Activated CD8-positive, alpha-beta T cell treated with anti-CD3 and anti-CD28 coated beads, Interleukin-2, amount 10 ng/mL, durations not matched to agents 7 days and 5 days (primary cell): ENCODE results near the gene CNGB1. TPM values are rescaled to one million over a fixed set of nuclear protein-coding genes. Genes with fewer than 3 reads are reported as not detected.
"Not testable (repeated sequence)": the region's sequence is repeated elsewhere in the genome, so short reads cannot be mapped to it uniquely, and the experiment has no call there.

Experiments used
- ATAC-seq: fragments of 150-1000 bp; cut with Tn5 transposase; one replicate; pipeline ENCODE4 v1.10.0; 2021; ENCODE audit warnings: moderate library complexity
- CTCF ChIA-PET: fragments of 350-600 bp; sonication (Branson Sonifier 250); formaldehyde crosslinking; loops from one replicate; lab custom pipeline; 2021; ENCODE audit warnings: antibody characterized with exemption; lab: Charles Lee
- POLR2A ChIA-PET: fragments of 350-600 bp; sonication (Branson Sonifier 250); formaldehyde crosslinking; loops from one replicate; lab custom pipeline; 2021; ENCODE audit warnings: antibody characterized with exemption; lab: Charles Lee
- DNase-seq: peaks from one replicate; pipeline ENCODE4 v3.0.0-alpha.2; 2020
- H3K27ac Mint-ChIP-seq: one replicate; pipeline ENCODE4 v1.8.0; 2021; ENCODE audit warnings: mild to moderate bottlenecking, mixed read lengths
- H3K27me3 Mint-ChIP-seq: one replicate; pipeline ENCODE4 v1.8.0; 2021; ENCODE audit warnings: low read depth, mixed read lengths
- H3K36me3 Mint-ChIP-seq: one replicate; pipeline ENCODE4 v1.8.0; 2021; ENCODE audit warnings: low read depth, mixed read lengths
- H3K4me1 Mint-ChIP-seq: one replicate; pipeline ENCODE4 v1.8.0; 2021; ENCODE audit warnings: low read depth, mixed read lengths
- H3K4me3 Mint-ChIP-seq: one replicate; pipeline ENCODE4 v1.8.0; 2021; ENCODE audit warnings: mild to moderate bottlenecking, mixed read lengths
- H3K9me3 Mint-ChIP-seq: one replicate; pipeline ENCODE4 v1.8.0; 2022; ENCODE audit warnings: mixed read lengths; ENCODE audit not compliant: insufficient read depth
- total RNA-seq, 2 experiments: library from RNA; stranded (reverse); gene quantifications; one replicate each; pipeline ENCODE4 v1.2.3, GENCODE V29; 2021

Gene CNGB1
- total RNA-seq, 2 experiments from 2014 or later = not detected

- ATAC-seq = no peak
- Mint-ChIP-seq H3K4me3 (no peak overlapping the region), H3K27me3 (peaks cover 8% of the 10 kb centered on the region), H3K27ac (no peak overlapping the region), H3K4me1 (no peaks in the 10 kb centered on the region), H3K9me3 (no peaks in the 10 kb centered on the region), H3K36me3 (no peaks in the 10 kb centered on the region)
- ChIA-PET CTCF (no interaction called here), POLR2A (no interaction called here)
- DNase-seq = no peak
Observed at GRCh38 chr16:57852189-57852588, 118.7 kb downstream of the CNGB1 start.

- H3K27me3 Mint-ChIP-seq = no peaks in the 10 kb centered on the region
- no peaks in the 10 kb centered on the region for H3K4me1 Mint-ChIP-seq
- ATAC-seq (no peak), DNase-seq (no peak)
- H3K36me3 Mint-ChIP-seq = no peaks in the 10 kb centered on the region
- H3K4me3 Mint-ChIP-seq = no peak overlapping the region
- POLR2A ChIA-PET = no interaction called here
- CTCF ChIA-PET = interaction anchor here (0.9 kb wide), 1 partner anchor 91 kb away, joined by 3 read pairs; no protein-coding TSS in a partner anchor
- H3K27ac Mint-ChIP-seq = no peak overlapping the region
- no peaks in the 10 kb centered on the region for H3K9me3 Mint-ChIP-seq
Observed at GRCh38 chr16:57848181-57848580, 122.7 kb downstream of the CNGB1 start.

GRCh38 chr16:57846931-57847330 lies 124.0 kb downstream of the CNGB1 start:
- H3K27ac Mint-ChIP-seq, DNase-seq, ATAC-seq, H3K36me3 Mint-ChIP-seq, POLR2A ChIA-PET, H3K4me3 Mint-ChIP-seq, CTCF ChIA-PET, H3K4me1 Mint-ChIP-seq, H3K9me3 Mint-ChIP-seq, H3K27me3 Mint-ChIP-seq: not testable (repeated sequence)

GRCh38 chr16:57846078-57846697 lies 124.7 kb downstream of the CNGB1 start:
- ChIA-PET CTCF (no interaction called here), POLR2A (no interaction called here)
- H3K36me3 Mint-ChIP-seq = no peaks in the 10 kb centered on the region
- no peak overlapping the region for H3K27ac Mint-ChIP-seq
- no peaks in the 10 kb centered on the region for H3K27me3 Mint-ChIP-seq
- ATAC-seq (no peak), DNase-seq (no peak)
- H3K9me3 Mint-ChIP-seq = no peaks in the 10 kb centered on the region
- H3K4me1 Mint-ChIP-seq = no peaks in the 10 kb centered on the region
- H3K4me3 Mint-ChIP-seq = no peak overlapping the region

GRCh38 chr16:57845115-57845514 lies 125.8 kb downstream of the CNGB1 start:
- Mint-ChIP-seq H3K27ac (no peak overlapping the region), H3K4me3 (no peak overlapping the region), H3K36me3 (no peaks in the 10 kb centered on the region), H3K27me3 (no peaks in the 10 kb centered on the region), H3K9me3 (no peaks in the 10 kb centered on the region), H3K4me1 (no peaks in the 10 kb centered on the region)
- no peak for DNase-seq
- ChIA-PET POLR2A (no interaction called here), CTCF (no interaction called here)
- ATAC-seq = no peak

- no peaks in the 10 kb centered on the region for H3K27me3 Mint-ChIP-seq
- H3K4me3 Mint-ChIP-seq = no peak overlapping the region
- DNase-seq = no peak
- H3K4me1 Mint-ChIP-seq = no peaks in the 10 kb centered on the region
- no peak overlapping the region for H3K27ac Mint-ChIP-seq
- POLR2A ChIA-PET = no interaction called here
- H3K9me3 Mint-ChIP-seq = no peaks in the 10 kb centered on the region
- CTCF ChIA-PET = no interaction called here
- H3K36me3 Mint-ChIP-seq = no peaks in the 10 kb centered on the region
- ATAC-seq = no peak
Observed at GRCh38 chr16:57844416-57845030, 126.4 kb downstream of the CNGB1 start.

- DNase-seq (no peak), ATAC-seq (no peak)
- ChIA-PET POLR2A (no interaction called here), CTCF (no interaction called here)
- Mint-ChIP-seq H3K27ac (no peak overlapping the region), H3K4me3 (no peak overlapping the region), H3K27me3 (no peaks in the 10 kb centered on the region), H3K36me3 (no peaks in the 10 kb centered on the region), H3K9me3 (no peaks in the 10 kb centered on the region), H3K4me1 (no peaks in the 10 kb centered on the region)
Observed at GRCh38 chr16:57843400-57843799, 127.5 kb downstream of the CNGB1 start.

- H3K4me3 Mint-ChIP-seq = no peak overlapping the region
- no peak overlapping the region for H3K27ac Mint-ChIP-seq
- no peaks in the 10 kb centered on the region for H3K4me1 Mint-ChIP-seq
- no peak for DNase-seq
- H3K27me3 Mint-ChIP-seq = no peaks in the 10 kb centered on the region
- ChIA-PET POLR2A (no interaction called here), CTCF (no interaction called here)
- no peak for ATAC-seq
- no peaks in the 10 kb centered on the region for H3K36me3 Mint-ChIP-seq
- H3K9me3 Mint-ChIP-seq = no peaks in the 10 kb centered on the region
Observed at GRCh38 chr16:57842601-57843000, 128.3 kb downstream of the CNGB1 start.

GRCh38 chr16:57840833-57841232 lies 130.1 kb downstream of the CNGB1 start:
- H3K36me3 Mint-ChIP-seq = no peaks in the 10 kb centered on the region
- POLR2A ChIA-PET = interaction anchor here (0.6 kb wide), 1 partner anchor 37 kb away, joined by 3 read pairs; no protein-coding TSS in a partner anchor
- CTCF ChIA-PET = no interaction called here
- DNase-seq = no peak
- no peaks in the 10 kb centered on the region for H3K27me3 Mint-ChIP-seq
- ATAC-seq = no peak
- no peaks in the 10 kb centered on the region for H3K4me1 Mint-ChIP-seq
- H3K27ac Mint-ChIP-seq = no peak overlapping the region
- H3K4me3 Mint-ChIP-seq = no peak overlapping the region
- no peaks in the 10 kb centered on the region for H3K9me3 Mint-ChIP-seq

- DNase-seq (no peak), ATAC-seq (no peak)
- POLR2A ChIA-PET = interaction anchor here (0.6 kb wide), 1 partner anchor 27 kb away, joined by 3 read pairs; no protein-coding TSS in a partner anchor
- CTCF ChIA-PET = interaction anchor here (1.3 kb wide), 1 partner anchor 43 kb away, joined by 3 read pairs; no protein-coding TSS in a partner anchor
- Mint-ChIP-seq H3K27me3 (no peaks in the 10 kb centered on the region), H3K36me3 (no peaks in the 10 kb centered on the region), H3K4me3 (no peak overlapping the region), H3K4me1 (no peaks in the 10 kb centered on the region), H3K9me3 (no peaks in the 10 kb centered on the region), H3K27ac (no peak overlapping the region)
Observed at GRCh38 chr16:57838161-57838560, 132.8 kb downstream of the CNGB1 start.

- ChIA-PET CTCF (interaction anchor here (1.3 kb wide), 1 partner anchor 42 kb away, joined by 3 read pairs; no protein-coding TSS in a partner anchor), POLR2A (no interaction called here)
- no peaks in the 10 kb centered on the region for H3K4me1 Mint-ChIP-seq
- H3K27me3 Mint-ChIP-seq = peaks cover 1% of the 10 kb centered on the region
- no peak overlapping the region for H3K27ac Mint-ChIP-seq
- no peak for ATAC-seq
- H3K9me3 Mint-ChIP-seq = no peaks in the 10 kb centered on the region
- H3K36me3 Mint-ChIP-seq = no peaks in the 10 kb centered on the region
- no peak overlapping the region for H3K4me3 Mint-ChIP-seq
- no peak for DNase-seq
Observed at GRCh38 chr16:57837305-57838125, 133.4 kb downstream of the CNGB1 start.

- H3K4me3 Mint-ChIP-seq, H3K9me3 Mint-ChIP-seq, ATAC-seq, H3K27me3 Mint-ChIP-seq, POLR2A ChIA-PET, H3K4me1 Mint-ChIP-seq, DNase-seq, H3K27ac Mint-ChIP-seq, H3K36me3 Mint-ChIP-seq, CTCF ChIA-PET: not testable (repeated sequence)
Observed at GRCh38 chr16:57835439-57835838, 135.5 kb downstream of the CNGB1 start.
